HCT116 (cell line): ENCODE data around the gene COL4A1. TPM values are rescaled to one million over a fixed set of nuclear protein-coding genes. Genes with fewer than 3 reads are reported as not detected.

Source experiments
- ATAC-seq: fragments of 200-7000 bp; cut with Tn5 transposase; 2 replicates; pipeline ENCODE4 v1.9.1; 2020; ENCODE audit warnings: mild to moderate bottlenecking, moderate library complexity
- BruUV-seq: library from RNA; stranded (reverse); fragments of 400-500 nt; replicated peaks from 2 replicates; lab custom pipeline; 2021; lab: Mats Ljungman, UMichigan
- CTCF ChIA-PET: fragments of 300-600 bp; sonication (Branson Sonifier 250); formaldehyde crosslinking; loops from one replicate; lab custom pipeline; 2021; ENCODE audit warnings: antibody characterized with exemption; lab: Charles Lee
- POLR2A ChIA-PET: fragments of 300-600, 350-600 bp; sonication (Branson Sonifier 250); formaldehyde crosslinking; loops from one replicate; lab custom pipeline; 2021; ENCODE audit warnings: antibody characterized with exemption; lab: Charles Lee
- RAD21 ChIA-PET, 2 experiments: fragments of 300-600 bp; sonication (Branson Sonifier 250); formaldehyde crosslinking; loops; one replicate each; lab custom pipeline; 2023; ENCODE audit warnings: low total read pairs in 2 of 2; ENCODE audit not compliant: uncharacterized antibody in 2 of 2, unreplicated experiment in 2 of 2, low non-redundant PET in 1 of 2; lab: Charles Lee
- DNase-seq: peaks from one replicate; pipeline ENCODE4 v3.0.0-alpha.2; 2010; ENCODE audit warnings: low read depth, low spot score
- H2AFZ ChIP-seq: fragments of 200-600 bp; shearing (Covaris generic), sonication (generic); 2 replicates; pipeline ENCODE4 v1.6.1; 2017; ENCODE audit warnings: low read depth, mixed run types, mixed read lengths, antibody characterized with exemption, low read length; ENCODE audit not compliant: poor library complexity, severe bottlenecking
- H3K27ac ChIP-seq: 2 replicates; pipeline ENCODE4 v1.5.1; 2012; ENCODE audit warnings: low read depth, low read length
- H3K27me3 ChIP-seq: fragments of 200-600 bp; sonication (generic); 2 replicates; pipeline ENCODE4 v1.6.1; 2016; ENCODE audit warnings: mixed run types, low read length, mixed read lengths; ENCODE audit not compliant: insufficient read depth
- H3K36me3 ChIP-seq, 2 experiments: fragments of 200-500 bp in 1 of 2; fragments of 200-600 bp in 1 of 2; sonication (Bioruptor generic) in 1 of 2; sonication (generic) in 1 of 2; 2 replicates each; pipeline versions ENCODE4 v1.5.1 to v1.6.1; 2014 to 2016; ENCODE audit warnings: low read length in 2 of 2, inconsistent platforms in 1 of 2, mixed read lengths in 1 of 2, mixed run types in 1 of 2; ENCODE audit not compliant: insufficient read depth in 2 of 2, control insufficient read depth in 1 of 2
- H3K4me1 ChIP-seq, 2 experiments: fragments of 200-600 bp in 1 of 2; sonication (generic) in 1 of 2; 2 replicates each; pipeline versions ENCODE4 v1.5.1 to v1.6.1; 2012 to 2017; ENCODE audit warnings: low read length in 2 of 2, inconsistent platforms in 1 of 2, mild to moderate bottlenecking in 1 of 2, mixed read lengths in 1 of 2, mixed run types in 1 of 2, moderate library complexity in 1 of 2; ENCODE audit not compliant: insufficient read depth in 2 of 2, control insufficient read depth in 1 of 2
- H3K4me2 ChIP-seq: fragments of 200-600 bp; sonication (generic); 2 replicates; pipeline ENCODE4 v1.6.1; 2017; ENCODE audit warnings: mixed run types, low read length, mixed read lengths
- H3K4me3 ChIP-seq, 2 experiments: fragments of 200-600 bp in 1 of 2; sonication (generic) in 1 of 2; replicated peaks in 1 of 2; 2 replicates each; pipeline ENCODE4 v1.5.1; 2011 to 2016; ENCODE audit warnings: low read length in 2 of 2, control low read depth in 1 of 2, low read depth in 1 of 2, mild to moderate bottlenecking in 1 of 2, mixed read lengths in 1 of 2, mixed run types in 1 of 2
- H3K79me2 ChIP-seq: fragments of 200-600 bp; sonication (generic); 2 replicates; pipeline ENCODE4 v1.6.1; 2017; ENCODE audit warnings: mild to moderate bottlenecking, mixed run types, low read length, moderate library complexity, mixed read lengths; ENCODE audit not compliant: insufficient read depth
- H3K9ac ChIP-seq: fragments of 200-600 bp; sonication (generic); 2 replicates; pipeline ENCODE4 v1.6.1; 2016; ENCODE audit warnings: low read length, mixed read lengths
- H3K9me2 ChIP-seq: fragments of 200-600 bp; sonication (generic), shearing (Covaris generic); 2 replicates; pipeline ENCODE4 v1.6.1; 2017; ENCODE audit warnings: mixed run types, mild to moderate bottlenecking, moderate library complexity; ENCODE audit not compliant: insufficient read depth
- H3K9me3 ChIP-seq, 2 experiments: fragments of 200-500 bp in 1 of 2; fragments of 200-600 bp in 1 of 2; sonication (Bioruptor generic) in 1 of 2; sonication (generic) in 1 of 2; 2 replicates each; pipeline ENCODE4 v1.6.1; 2014 to 2017; ENCODE audit warnings: low read length in 2 of 2, mixed read lengths in 2 of 2, inconsistent platforms in 1 of 2, low read depth in 1 of 2, mild to moderate bottlenecking in 1 of 2, mixed run types in 1 of 2, moderate library complexity in 1 of 2; ENCODE audit not compliant: control insufficient read depth in 1 of 2, insufficient read depth in 1 of 2
- H4K20me1 ChIP-seq: fragments of 200-600 bp; sonication (generic), shearing (Covaris generic); 2 replicates; pipeline ENCODE4 v1.6.1; 2017; ENCODE audit warnings: mixed run types, mild to moderate bottlenecking, moderate library complexity; ENCODE audit not compliant: insufficient read depth
- ATF3 ChIP-seq: IDR thresholded peaks from 2 replicates; pipeline ENCODE4 v1.6.1; 2012
- CBX3 ChIP-seq: IDR thresholded peaks from 2 replicates; pipeline ENCODE4 v1.6.1; 2012; ENCODE audit warnings: low read depth
- CEBPB ChIP-seq: IDR thresholded peaks from 2 replicates; pipeline ENCODE4 v1.6.1; 2012; ENCODE audit warnings: low read depth
- CTCF ChIP-seq, 3 experiments: fragments of 200-600 bp in 1 of 3; sonication (generic) in 1 of 3; IDR thresholded peaks in 2 of 3; conservative IDR thresholded peaks in 1 of 3; 2 replicates each; pipeline ENCODE4 v1.5.1; 2012 to 2017; ENCODE audit warnings: low read depth in 2 of 3, low read length in 2 of 3, antibody characterized with exemption in 1 of 3, borderline replicate concordance in 1 of 3, control low read depth in 1 of 3, mild to moderate bottlenecking in 1 of 3, mixed read lengths in 1 of 3, mixed run types in 1 of 3, moderate library complexity in 1 of 3; ENCODE audit not compliant: insufficient read depth in 1 of 3
- EGR1 ChIP-seq: IDR thresholded peaks from 2 replicates; pipeline ENCODE4 v1.6.1; 2012; ENCODE audit warnings: low read depth
- EZH2phosphoT487 ChIP-seq: fragments of 200-600 bp; IDR thresholded peaks from 2 replicates; pipeline ENCODE4 v1.6.1; 2018; ENCODE audit warnings: antibody characterized with exemption, borderline replicate concordance
- MAX ChIP-seq: IDR thresholded peaks from 2 replicates; pipeline ENCODE4 v1.6.1; 2012
- POLR2A ChIP-seq: IDR thresholded peaks from 2 replicates; pipeline ENCODE4 v1.7.0; 2011; ENCODE audit warnings: borderline replicate concordance; ENCODE audit not compliant: insufficient read depth, insufficient read length; ENCODE audit errors: extremely low read depth
- RAD21 ChIP-seq: IDR thresholded peaks from 2 replicates; pipeline ENCODE4 v1.6.1; 2012; ENCODE audit warnings: low read depth, mild to moderate bottlenecking
- SP1 ChIP-seq: IDR thresholded peaks from 2 replicates; pipeline ENCODE4 v1.6.1; 2012; ENCODE audit warnings: low read depth
- SRF ChIP-seq: IDR thresholded peaks from 2 replicates; pipeline ENCODE4 v1.6.1; 2012; ENCODE audit warnings: low read depth
- TCF7L2 ChIP-seq: IDR thresholded peaks from 2 replicates; pipeline ENCODE4 v1.7.0; 2011; ENCODE audit warnings: borderline replicate concordance, inconsistent platforms; ENCODE audit not compliant: insufficient read depth, insufficient read length; ENCODE audit errors: extremely low read depth
- YY1 ChIP-seq: IDR thresholded peaks from 2 replicates; pipeline ENCODE4 v1.6.1; 2011; ENCODE audit warnings: low read length, low read depth, moderate library complexity, mild to moderate bottlenecking; ENCODE audit not compliant: insufficient replicate concordance; ENCODE audit errors: extremely low read depth
- ZNF274 ChIP-seq: fragments of 200-500 bp; sonication (Bioruptor generic); IDR thresholded peaks from 2 replicates; pipeline ENCODE4 v1.6.1; 2014; ENCODE audit warnings: mild to moderate bottlenecking, low read depth, low read length, inconsistent platforms
- intact Hi-C: fragments of 100-400 bp; cut with micrococcal nuclease; formaldehyde crosslinking; loops from 2 replicates; pipeline ENCODE4 v1.10.0; 2022
- total RNA-seq: library from RNA; stranded (reverse); gene quantifications from one replicate; pipeline ENCODE4 v1.2.1, GENCODE V29; 2021; ENCODE audit not compliant: unreplicated experiment

COL4A1 gene
- total RNA-seq, 1 experiment from 2014 or later: 0.57 TPM

- no peak for TF ChIP-seq MAX
- TF ChIP-seq EZH2phosphoT487: no peak
- TF ChIP-seq ATF3: no peak
- TF ChIP-seq RAD21: no peak
- TF ChIP-seq TCF7L2: no peak
- no peak for TF ChIP-seq SRF
- Histone ChIP-seq H3K36me3 (no peaks in the 10 kb centered on the region), H3K4me3 (no peak overlapping the region), H3K4me1 (peaks cover 0 to 10% of the 10 kb centered on the region in 2 experiments; a peak in 2 of 4 replicates), H3K9me2 (no peaks in the 10 kb centered on the region), H3K27ac (no peak overlapping the region), H3K79me2 (no peaks in the 10 kb centered on the region), H2AFZ (no peak overlapping the region), H3K9ac (no peak overlapping the region), H3K27me3 (no peaks in the 10 kb centered on the region), H4K20me1 (no peaks in the 10 kb centered on the region), H3K4me2 (no peak overlapping the region), H3K9me3 (no peaks in the 10 kb centered on the region)
- ChIA-PET RAD21 (no interaction called here), CTCF (no interaction called here), POLR2A (no interaction called here)
- no TSS peak for BruUV-seq
- no peak for DNase-seq
- intact Hi-C loops: no loop called here
- no peak for ATAC-seq
Measured at GRCh38 chr13:110156301-110157049, 150.5 kb downstream of the COL4A1 start.

GRCh38 chr13:110155072-110155471 is 151.9 kb downstream of the COL4A1 start:
- intact Hi-C loops: no loop called here
- ChIA-PET POLR2A (no interaction called here), RAD21 (no interaction called here), CTCF (no interaction called here)
- ATAC-seq (no peak), DNase-seq (no peak)
- Histone ChIP-seq H3K4me3 (no peak overlapping the region), H4K20me1 (no peaks in the 10 kb centered on the region), H3K9me2 (no peaks in the 10 kb centered on the region), H3K27ac (no peak overlapping the region), H3K79me2 (no peaks in the 10 kb centered on the region), H3K4me1 (peaks cover 0 to 10% of the 10 kb centered on the region in 2 experiments; a peak in 2 of 4 replicates), H3K4me2 (no peak overlapping the region), H3K9ac (no peak overlapping the region), H2AFZ (no peak overlapping the region), H3K9me3 (no peaks in the 10 kb centered on the region), H3K27me3 (no peaks in the 10 kb centered on the region), H3K36me3 (no peaks in the 10 kb centered on the region)
- no TSS peak for BruUV-seq
- TF ChIP-seq EGR1: no peak
- TF ChIP-seq CTCF (IDR thresholded peaks at IDR 0.05 in 2 of 3, conservative IDR thresholded peaks at IDR 0.05 in 1 of 3; ENCODE audit: borderline replicate concordance in 1 of 3, insufficient read depth in 1 of 3, low read depth in 2 of 3, low read length in 2 of 3): no peak
- TF ChIP-seq CEBPB: no peak
- no peak for TF ChIP-seq SP1
- TF ChIP-seq RAD21: no peak
- no peak for TF ChIP-seq ZNF274
- no peak for TF ChIP-seq CBX3
- TF ChIP-seq YY1: no peak
- no peak for TF ChIP-seq SRF
- TF ChIP-seq EZH2phosphoT487: no peak
- no peak for TF ChIP-seq ATF3
- no peak for TF ChIP-seq POLR2A
